Left colon (tissue), 2 donors: Measurements from ENCODE around the gene MAP4K3. TPM values are rescaled to one million over a fixed set of nuclear protein-coding genes. Genes with fewer than 3 reads are reported as not detected.

Source experiments
- ATAC-seq: fragments of 200-7000 bp; cut with Tn5 transposase; one replicate; pipeline ENCODE4 v1.9.1; 2020; ENCODE audit warnings: mild to moderate bottlenecking, moderate library complexity
- DNase-seq, 2 donors: peaks; one replicate each; pipeline ENCODE4 v3.0.0-alpha.2; 2020
- intact Hi-C, 2 donors: fragments of 100-400 bp; cut with DNase I in 1 of 2; cut with micrococcal nuclease in 1 of 2; formaldehyde crosslinking; loops; one replicate each; pipeline versions ENCODE4 v1.11.2 to v1.14.0; 2022; cut with DNase I, micrococcal nuclease
- total RNA-seq, 2 donors: library from RNA; stranded (reverse); fragmentation: NEBNext Ultra II Directional; extraction: Animal tissue kit (Norgen Biotek cat#: 25700); gene quantifications; one replicate each; pipeline ENCODE4 v1.2.1, GENCODE V29; 2021
- donor health status: DM: no; HTN: no; CAD: no.
- donor health status: DM: yes; HTN: yes; CAD: no.

MAP4K3 gene
- total RNA-seq, 2 donors from 2014 or later: 29.4 to 30.0 TPM

DNA sequence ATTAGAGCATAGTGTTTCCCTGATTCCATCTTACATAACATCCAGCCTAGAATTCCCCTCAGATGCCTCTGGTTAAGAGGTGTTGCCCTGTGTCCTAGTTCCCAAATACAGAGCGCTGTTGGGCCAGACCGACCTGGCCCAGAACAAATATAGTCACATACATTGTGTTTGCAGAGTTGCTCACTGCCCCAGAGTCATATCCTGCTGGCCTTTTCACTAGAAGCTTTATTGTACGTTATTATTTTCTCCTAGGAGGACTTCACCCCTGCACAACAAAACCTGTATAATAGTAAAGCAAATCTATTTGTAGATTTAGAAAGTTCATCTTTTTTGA is 11.1 kb upstream of the MAP4K3 start:
- intact Hi-C loops: no loop called here
- ATAC-seq (peak; percentile 59), DNase-seq (no peak)

DNA sequence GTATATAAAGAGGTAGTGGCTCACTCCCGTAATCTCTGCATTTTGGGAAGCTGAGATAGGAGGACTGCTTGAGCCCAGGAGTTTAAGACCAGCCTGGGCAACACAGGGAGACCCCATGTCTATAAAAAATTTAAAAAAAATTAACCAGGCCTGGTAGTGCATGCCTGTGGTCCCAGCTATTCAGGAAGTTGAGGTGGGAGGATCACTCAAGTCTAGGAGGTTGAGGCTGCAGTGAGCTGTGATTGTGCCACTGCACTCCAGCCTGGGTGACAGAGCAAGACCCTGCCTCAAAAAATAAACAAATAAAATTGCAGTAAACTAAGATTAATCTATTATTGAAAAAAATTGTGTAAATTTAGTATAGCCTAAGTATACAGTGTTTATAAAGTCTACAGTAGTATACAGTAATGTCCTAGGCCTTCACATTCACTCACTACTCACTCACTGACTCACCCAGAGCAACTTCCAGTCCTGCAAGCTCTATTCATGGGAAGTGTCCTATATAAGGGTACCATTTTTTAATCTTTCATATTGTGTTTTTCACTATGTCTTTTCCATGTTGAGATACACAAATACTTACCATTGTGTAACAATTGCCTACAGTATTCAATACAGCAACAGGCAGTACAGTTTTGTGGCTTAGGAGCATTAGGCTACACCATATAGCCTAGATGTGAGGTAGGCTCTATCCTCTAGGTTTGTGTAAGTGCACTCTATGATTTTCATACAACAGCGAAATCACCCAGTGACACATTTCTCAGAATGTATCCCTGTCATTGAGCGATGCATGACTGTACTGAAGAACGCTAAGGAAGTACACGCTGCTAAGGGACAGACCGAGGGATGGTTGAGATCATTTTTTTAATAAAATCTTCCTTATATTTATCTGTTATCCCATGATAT is 10.4 kb upstream of the MAP4K3 start:
- intact Hi-C loops: no loop called here
- no peak for DNase-seq

DNA sequence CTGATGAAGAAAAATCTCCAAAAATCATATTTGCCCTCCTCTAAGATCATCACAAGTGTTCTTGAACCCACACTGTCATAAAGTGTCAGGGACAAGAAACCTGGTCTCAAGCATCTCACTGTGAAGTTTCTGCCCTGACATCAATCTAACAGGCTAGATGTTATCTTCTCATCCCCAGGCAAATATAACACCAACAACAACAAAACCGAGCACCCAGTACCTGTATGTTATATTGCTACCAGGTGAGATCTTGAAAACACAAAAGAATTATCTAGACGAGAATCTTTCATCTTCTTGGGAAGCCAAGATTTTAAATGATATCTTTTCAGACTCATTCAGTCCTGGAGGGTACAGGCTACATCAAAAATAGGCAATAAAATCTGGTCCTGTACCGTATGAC is 8.8 kb upstream of the MAP4K3 start:
- ATAC-seq: no peak
- no peak for DNase-seq
- intact Hi-C loops: no loop called here

More for the DNA sequence above, 10.4 kb upstream of the MAP4K3 start:
- no peak for ATAC-seq

DNA sequence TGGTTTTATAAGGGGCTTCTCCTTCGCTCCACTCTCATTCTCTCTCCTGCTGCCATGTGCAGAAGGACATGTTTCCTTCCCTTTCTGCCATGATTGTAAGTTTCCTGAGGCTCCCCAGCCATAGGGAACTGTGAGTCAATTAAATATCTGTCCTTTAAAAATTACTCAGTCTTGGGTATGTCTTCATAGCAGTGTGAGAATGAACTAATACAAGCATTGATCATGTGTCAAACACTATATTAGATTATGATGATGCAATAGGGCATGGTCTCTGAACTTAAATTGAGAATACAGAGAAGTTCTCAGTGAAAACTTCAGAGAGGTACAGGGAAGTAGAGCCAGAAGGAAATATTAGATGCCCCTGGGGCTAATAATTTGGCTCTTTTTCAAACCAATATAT is 5.9 kb upstream of the MAP4K3 start:
- ATAC-seq (no peak), DNase-seq (no peak)
- intact Hi-C loops: no loop called here

DNA sequence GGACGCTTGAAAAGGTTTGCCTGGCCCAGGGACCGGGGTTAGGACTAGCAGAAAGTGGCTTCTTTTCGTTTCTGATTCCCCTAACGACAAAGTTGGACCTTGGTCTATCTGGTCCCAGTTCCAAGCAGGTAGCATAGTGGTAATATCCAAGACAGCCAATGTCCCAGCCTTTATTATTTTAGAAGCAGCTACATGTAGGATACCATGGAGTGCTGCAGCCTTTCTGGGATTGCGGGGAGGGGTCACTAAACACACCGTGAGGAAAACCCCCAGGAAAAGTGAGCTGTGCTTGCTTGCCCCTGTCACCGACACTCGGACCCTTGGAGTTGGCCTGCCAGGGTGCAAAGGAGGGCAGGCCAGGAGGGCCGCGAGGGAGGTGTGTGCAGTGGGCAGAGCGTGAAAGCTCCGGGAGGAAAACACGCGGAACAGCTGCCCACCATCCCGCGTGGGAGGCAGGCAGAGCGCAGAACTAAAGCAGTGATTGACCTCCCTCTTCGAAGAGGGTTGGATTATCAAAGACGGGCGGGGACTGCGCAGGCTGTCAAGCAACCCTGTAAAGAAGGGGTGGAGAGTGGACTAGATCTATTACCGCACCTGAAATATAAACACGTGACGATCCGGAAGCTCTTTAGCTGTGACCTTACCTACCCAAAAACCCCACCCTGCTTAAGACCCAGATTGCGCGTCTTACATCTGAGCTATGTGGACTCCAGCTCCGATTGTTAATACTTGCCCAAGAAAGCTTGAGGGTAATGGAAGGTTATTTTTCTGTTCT is 624 bp upstream of the MAP4K3 start:
- intact Hi-C loops: loop anchor here in 1 of 2 donors (10.0 kb wide), 1 partner anchor 53 kb away; no protein-coding TSS in a partner anchor
- ATAC-seq (peak; percentile 80), DNase-seq (peak; percentile 71 to 81)

DNA sequence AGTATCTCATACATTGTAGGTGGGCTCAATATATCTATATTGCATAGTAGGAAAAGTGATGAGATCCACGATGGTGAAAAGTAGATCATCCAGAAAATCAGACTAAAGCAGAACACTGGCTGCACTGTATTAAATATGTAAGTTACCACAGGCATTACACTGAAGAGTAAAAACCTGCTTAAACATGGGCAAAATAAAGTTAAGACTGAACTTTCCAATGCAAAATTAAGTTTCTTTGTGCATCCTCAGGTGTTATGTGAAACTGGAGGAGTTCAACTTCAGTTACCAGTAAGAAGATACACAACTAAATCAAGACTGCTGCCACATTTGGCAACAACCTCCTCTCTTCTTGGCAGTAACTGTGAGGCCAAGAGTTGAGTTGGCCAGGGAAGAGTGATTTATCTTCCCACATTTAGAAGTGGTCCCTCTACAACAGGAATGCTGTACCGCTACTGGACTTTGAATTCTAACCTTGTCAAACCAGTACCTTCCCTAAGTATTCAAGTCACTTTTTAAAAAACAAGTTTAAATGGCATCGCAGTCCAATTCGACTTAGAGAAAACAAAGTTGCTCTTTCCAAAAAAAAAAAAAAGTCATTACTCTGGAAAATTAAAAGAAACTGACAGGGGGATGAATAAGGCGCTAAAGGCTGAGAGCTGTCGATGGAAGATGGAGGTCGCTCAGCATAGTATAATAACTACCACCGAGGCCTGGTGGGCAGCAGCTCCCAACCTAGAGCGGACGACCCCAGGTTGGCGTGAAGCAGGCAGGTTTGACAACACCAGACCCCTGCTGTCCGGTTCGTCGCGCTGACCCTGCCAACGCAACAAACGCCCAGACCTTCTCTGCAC is 1.1 kb downstream of the MAP4K3 start:
- DNase-seq: peak in 1 of 2 donors; percentile 51
- intact Hi-C loops: loop anchor here in 1 of 2 donors (10.0 kb wide), 1 partner anchor 51 kb away; no protein-coding TSS in a partner anchor
- ATAC-seq: no peak

DNA sequence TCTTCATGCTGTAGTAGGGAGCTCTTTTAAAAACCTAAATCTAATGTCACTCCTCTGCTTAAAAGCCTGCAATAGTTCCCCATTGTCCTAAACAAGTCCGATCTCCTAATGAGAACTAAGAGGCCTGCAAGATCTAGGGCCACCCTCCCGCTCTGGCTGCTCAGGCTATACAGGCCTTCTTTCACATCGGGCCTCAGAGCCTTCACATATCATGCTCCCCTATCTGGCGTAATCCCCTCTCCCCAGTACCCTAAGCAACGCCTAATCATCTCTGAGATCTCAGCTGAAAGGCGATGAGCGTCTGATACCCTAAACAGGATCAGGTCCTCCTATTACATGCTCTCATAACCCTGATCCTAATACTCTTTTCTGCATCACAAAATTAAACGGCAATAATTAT is 1.9 kb downstream of the MAP4K3 start:
- no peak for DNase-seq
- ATAC-seq: no peak
- intact Hi-C loops: loop anchor here in 1 of 2 donors (10.0 kb wide), 1 partner anchor 50 kb away; no protein-coding TSS in a partner anchor

DNA sequence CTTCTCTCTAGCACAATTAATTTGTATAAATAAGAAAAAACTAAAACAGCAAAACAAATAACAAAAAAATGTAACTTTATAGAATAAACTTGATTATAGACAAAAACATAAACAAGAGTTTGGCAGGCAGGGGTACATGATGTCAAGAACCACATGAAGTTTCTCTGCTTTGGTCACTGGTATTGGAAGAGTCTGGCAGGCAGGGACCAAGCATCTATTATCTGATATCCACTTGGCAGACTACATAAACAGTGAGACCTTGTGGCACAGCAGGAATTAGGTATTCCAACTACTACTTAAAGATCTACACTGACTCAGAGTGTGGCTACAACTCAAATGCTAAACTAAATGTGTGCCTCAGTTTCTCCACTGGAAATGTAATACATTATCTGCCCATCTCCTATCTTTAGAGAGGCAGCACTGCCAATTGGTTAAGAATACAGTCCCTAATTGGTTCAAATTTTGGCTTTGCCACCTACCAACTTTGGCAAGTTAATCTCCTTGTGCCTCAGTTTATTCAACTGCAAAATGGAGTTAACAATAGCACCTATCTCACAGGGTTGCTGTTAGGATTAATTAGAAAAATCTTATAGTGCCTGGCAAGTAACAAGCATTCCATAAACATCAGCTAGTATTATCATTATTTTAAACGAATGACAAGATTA is 2.7 kb downstream of the MAP4K3 start:
- DNase-seq: no peak
- intact Hi-C loops: loop anchor here in 1 of 2 donors (10.0 kb wide), 1 partner anchor 50 kb away; no protein-coding TSS in a partner anchor
- no peak for ATAC-seq

DNA sequence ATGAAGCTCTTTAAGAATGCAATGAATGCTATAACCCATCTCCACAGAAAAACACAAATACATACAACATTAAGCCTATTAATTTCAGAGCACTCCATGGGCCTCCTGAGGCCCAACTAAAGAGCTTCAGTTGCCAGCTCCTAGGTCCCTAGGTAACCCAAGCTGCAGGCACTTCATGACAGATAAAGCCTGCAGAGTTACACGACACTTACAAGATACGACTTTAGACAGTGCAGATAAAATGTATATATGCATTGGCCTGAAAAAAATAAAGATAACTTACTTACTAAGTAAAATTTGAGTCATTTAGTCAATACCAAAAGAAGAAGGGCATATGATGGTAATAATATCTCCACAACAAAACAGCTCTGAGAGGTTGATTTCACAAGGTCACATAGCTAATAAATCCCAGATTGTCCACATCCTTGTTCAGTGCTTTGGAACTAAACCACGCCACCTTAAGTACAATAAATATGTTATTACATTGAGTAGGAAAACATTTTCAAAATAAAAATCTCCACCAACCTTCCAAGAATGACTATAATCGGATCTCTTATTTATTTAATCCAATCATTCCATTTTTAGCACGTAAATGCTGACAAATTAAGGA is 3.4 kb downstream of the MAP4K3 start:
- DNase-seq (no peak), ATAC-seq (no peak)
- intact Hi-C loops: loop anchor here in 1 of 2 donors (10.0 kb wide), 1 partner anchor 49 kb away; no protein-coding TSS in a partner anchor

DNA sequence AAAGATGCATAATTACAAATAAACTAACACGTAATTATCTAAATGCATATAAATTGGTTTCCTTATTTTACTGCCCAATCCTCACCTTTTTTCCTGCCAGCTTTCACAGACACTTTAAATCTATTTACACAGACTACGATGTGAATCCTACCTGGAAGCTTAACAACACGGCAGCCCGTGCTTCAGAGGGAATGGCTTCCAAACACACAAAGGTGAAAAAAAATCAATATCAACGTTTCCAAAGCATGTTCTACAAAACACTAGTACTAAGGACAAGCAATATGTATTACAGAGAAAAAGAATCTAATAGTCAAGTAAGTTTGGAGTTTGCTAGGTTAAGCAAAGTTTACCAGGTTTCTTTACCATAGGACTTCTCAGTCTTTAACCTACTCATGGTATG is 4.4 kb downstream of the MAP4K3 start:
- DNase-seq (no peak), ATAC-seq (no peak)
- intact Hi-C loops: loop anchor here in 1 of 2 donors (10.0 kb wide), 1 partner anchor 48 kb away; no protein-coding TSS in a partner anchor

DNA sequence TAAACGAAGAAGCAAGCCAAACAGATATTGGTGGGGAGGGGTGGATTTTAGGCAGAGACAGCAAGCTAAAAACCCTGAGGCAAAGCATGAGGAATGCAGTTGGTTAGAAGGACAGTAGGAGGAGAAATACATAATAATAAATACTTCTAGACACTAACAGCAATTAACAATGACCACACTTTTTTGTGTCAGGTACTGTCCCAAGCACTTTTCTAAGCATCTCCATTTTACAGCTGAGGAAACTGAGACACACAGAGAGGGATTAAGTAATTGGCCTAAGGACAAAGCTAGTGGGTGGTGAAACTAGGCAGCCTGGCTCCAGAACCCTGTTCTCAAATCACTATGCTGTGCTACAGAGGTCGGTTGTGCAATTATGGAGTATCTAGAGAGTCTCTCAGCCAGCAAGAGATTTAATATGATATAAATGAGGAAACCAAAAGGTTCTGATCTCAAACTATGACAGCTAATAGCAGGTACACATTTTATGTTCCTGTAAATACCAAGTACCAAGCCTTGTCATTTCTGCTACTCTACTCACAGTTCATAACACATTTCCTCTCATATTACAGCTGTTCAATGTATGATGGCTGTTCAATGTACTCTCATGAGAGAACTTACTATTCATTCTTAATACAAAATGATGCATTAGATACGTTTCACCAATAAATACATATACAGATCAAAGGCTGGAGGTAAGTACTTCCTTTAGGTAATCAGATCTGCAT is 5.3 kb downstream of the MAP4K3 start:
- intact Hi-C loops: loop anchor here in 1 of 2 donors (10.0 kb wide), 1 partner anchor 47 kb away; no protein-coding TSS in a partner anchor
- DNase-seq (no peak), ATAC-seq (no peak)

DNA sequence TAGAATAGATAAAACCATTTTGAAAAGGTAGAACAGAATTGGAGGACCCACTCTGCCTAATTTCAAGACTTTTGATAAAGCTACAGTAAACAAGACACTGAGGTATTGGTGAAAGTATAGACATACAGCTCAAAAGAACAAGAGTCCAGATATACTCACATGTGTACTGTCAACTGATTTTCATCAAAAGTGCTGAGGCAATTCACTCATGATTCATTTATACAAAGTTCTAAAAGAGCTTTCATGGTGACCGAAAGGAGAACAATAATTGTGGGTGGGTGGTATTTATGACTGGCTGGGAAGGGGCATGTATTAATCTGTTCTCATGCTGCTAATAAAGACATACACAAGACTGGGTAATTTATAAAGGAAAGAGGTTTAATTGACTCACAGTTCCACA is 7.3 kb downstream of the MAP4K3 start:
- ATAC-seq: no peak
- DNase-seq: no peak
- intact Hi-C loops: loop anchor here in 1 of 2 donors (10.0 kb wide), 1 partner anchor 45 kb away; no protein-coding TSS in a partner anchor

DNA sequence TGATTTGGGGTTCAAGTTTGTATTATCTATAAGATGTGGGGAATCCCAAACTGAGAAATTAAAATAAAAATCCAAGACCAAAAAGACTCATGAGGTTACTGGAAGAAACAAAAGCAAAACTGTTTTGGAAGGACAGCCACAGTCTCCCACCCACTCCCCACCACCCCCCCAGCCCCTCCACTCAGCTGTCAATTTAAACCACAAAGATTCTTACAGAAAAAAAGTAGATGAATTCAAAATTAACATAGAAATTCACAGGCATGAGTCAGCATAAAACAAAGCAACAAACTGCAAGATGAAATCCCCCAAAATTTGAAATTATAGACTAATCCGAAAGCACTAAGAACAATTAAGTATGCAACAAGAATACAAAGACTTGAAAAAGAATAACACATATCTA is 12.1 kb downstream of the MAP4K3 start:
- intact Hi-C loops: no loop called here
- DNase-seq (no peak), ATAC-seq (no peak)

DNA sequence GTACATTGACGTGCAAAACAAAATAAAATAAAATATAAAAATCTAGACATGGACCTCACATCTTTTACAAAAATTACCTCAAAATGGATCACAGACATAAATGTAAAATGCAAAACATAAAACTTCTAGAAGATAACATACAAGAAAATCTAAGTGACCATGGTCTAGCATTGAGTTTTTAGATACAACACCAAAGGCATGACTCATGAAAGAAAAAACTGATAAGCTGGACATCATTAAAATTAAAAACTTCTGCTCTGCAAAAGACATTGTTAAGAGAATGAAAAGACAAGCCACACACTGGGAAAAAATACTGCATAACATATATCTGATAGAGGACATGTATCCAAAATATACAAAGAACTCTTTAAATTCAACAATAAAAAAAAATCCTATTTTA is 14.4 kb downstream of the MAP4K3 start:
- intact Hi-C loops: no loop called here
- DNase-seq (no peak), ATAC-seq (no peak)

DNA sequence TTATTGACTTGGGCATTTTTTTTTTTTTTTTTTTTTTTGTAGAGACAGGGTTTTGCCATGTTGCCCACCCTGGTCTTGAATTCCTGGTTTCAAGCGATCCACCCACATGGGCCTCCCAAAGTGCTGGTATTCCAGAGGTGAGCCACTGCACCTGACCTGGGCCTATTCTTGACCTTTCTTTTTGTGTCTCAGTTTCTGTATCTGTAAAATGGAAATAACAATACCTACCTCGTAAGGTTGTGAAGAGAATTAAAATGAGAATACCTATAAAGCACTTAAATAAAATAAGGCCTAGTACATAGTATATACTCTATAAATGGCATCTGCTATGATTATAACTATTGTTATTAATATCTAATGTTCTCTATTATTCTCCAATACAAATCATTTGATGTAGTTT is 15.7 kb downstream of the MAP4K3 start:
- ATAC-seq: no peak
- intact Hi-C loops: no loop called here

DNA sequence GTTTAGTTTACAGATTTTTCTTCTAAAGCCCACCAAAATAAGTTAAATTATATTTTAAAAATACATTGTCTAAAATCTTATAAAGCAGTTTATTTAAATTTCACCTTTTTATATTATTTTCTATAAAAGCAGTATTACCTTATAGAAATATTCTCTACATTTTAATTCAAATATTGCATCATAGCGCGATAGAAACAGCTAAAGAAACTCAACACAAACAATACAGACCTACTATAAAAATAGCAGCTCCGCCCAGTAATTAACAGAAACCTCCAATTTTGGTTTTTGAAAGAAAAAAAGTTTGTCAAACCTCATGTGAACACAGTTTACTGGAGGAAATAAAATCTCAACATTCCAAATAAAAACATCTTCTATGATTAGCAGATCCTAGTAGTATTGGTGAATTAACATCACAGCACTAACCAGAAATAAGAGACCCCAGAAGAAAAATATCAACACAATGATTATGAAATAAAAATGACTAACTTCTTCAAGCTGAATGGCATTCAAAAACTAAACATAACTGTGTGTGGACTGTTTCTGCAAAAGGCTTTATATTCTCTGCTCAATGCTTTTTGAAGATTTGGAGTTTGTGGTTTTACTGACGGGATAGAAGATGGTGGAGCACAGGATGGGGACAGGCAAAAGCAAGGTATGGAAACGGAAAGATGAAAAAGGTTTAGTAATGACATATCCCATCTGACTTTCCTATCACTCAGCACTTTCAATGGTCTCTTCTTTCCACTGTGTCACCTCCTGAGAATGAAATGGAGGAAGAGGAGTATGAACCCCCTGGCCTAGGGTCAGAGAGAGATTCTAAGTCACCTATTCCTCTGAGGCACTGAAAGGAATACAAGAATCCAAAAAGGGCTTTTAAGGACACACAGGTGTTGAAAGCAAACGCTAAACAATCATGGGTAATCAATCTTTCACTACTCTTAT is 17.5 kb downstream of the MAP4K3 start:
- ATAC-seq (no peak), DNase-seq (no peak)
- intact Hi-C loops: no loop called here

More for the DNA sequence above, 15.7 kb downstream of the MAP4K3 start:
- DNase-seq: no peak
